T-helper 9 cell (primary cell): ENCODE measurements around the gene CDKAL1.

ENCODE experiments used
- DNase-seq: peaks from one replicate; pipeline ENCODE4 v3.0.0-alpha.2; 2020

CDKAL1 gene

GRCh38 chr6:20847904-20848303 lies 313.6 kb downstream of the CDKAL1 start:
- no peak for DNase-seq

DNA sequence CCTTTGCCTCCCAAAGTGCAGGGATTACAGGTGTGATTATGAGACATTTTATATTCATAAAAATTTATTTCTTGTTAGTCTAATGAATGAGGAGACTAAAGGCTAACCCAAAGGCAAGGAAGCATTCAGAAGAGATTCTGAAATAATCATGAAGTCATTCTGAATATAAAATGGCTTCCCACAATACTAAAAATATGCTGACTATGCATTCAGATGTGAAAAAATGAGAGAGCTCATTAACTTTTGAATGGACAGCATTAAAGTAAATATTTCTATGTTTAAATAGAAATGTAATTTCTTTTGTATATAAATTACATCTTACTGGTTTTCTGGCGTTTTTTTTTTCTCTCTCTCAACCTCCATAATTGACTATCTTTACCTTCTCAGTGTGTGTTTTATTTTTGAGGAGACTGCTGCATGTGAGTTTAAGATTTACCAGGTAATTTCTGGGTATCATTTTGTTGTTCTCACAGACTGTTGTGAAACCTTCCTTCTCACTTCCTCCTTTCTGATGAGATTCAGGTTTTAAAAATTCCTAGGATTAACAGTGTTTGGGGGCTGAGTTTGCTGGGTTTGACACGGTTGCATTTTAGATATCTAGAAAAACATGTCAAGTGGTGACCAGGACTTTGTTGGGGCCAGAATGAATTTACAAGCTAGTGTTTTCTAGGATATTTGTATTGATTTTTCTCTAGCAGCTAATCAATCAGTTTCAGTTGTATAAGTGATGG lies 316.6 kb downstream of the CDKAL1 start:
- DNase-seq = no peak

DNA sequence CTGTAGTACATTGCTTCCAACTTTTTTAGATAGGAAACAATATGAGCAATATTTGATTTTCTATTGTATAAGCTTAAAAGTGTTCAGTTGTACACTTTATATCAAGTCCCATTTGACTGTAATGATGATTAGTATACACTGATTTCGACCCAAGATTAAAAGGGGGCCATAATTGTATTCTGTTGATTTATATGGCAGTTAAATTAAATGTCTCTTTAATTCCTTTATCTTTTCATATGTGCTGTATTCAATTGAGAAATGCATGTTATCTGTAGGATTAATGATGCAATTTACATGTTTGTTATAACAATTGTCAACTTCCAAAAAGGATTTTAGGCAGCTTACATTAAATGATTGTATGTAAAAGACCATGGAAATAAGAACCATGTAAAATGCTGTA lies 317.5 kb downstream of the CDKAL1 start:
- no peak for DNase-seq

DNA sequence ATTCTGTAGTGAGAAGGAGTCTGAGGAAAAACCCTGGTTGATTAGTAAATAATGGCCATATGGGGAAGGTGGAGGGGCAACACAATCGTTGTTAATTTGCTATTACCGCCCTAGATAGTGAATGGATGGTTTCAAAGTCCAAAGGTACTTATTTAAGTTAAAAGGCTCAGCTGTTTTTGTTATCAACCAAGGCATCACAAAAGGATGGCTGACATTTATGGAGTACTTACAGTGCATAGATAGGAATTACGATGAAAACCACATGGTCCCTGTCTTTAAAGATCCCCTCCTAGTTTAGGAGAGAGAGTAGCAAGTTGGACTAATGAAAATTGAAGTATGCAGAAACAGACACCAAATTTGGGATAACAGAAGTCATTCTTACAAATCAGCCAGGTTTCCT lies 319.6 kb downstream of the CDKAL1 start:
- no peak for DNase-seq

DNA sequence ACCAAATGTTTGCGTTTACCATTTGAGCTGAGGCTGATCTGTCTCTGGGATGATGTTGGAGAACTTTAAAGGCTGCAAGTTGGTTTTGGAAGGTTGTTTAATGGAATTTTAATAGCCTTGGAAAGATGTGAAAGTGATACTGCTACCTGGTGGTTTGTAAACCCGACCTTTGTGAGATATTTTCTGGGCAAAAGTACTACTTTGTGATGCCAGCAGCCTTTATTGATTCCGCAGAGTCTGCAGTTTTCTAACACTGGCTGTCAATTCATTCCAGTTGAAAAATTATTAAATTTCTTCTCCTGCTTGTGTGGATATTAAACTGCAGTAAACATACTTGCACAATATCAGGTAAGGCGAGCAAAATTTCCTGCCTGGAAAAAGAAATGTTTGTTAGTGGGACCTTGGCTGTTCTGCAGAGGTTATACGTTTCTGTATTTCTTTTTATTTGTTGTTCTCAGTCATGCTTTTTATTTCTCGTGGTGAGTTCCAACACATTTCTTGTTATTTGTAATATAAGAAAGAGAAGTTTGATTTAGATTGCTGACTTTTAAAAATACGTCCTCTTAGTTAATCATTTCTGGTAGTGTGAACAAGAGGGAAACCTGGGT lies 322.5 kb downstream of the CDKAL1 start:
- DNase-seq = no peak

GRCh38 chr6:20861481-20861880 lies 327.2 kb downstream of the CDKAL1 start:
- DNase-seq = no peak

GRCh38 chr6:20866036-20866435 lies 331.8 kb downstream of the CDKAL1 start:
- DNase-seq = no peak

- no peak for DNase-seq
These were observed 332.9 kb downstream of the CDKAL1 start for GRCh38 chr6:20866935-20867703.

GRCh38 chr6:20868397-20869096 lies 334.3 kb downstream of the CDKAL1 start:
- DNase-seq = no peak

DNA sequence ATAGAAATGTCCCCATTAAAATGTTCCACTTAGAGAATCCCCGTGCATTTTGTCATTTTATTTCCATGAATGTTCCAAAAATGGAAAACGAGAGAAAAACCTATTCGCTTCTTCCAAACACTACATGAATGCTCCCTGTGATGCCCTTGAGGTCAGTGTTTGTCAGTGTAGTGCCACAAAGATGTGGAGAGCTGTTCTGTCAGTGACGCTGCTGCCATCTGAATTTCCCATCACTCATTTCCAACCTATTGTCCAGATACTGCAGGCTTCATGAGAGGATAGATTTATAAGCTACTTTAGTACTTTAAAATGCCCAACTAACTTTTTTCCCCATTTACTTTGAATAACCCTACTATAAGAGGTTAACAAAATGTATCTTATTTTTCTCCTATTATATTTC lies 335.8 kb downstream of the CDKAL1 start:
- no peak for DNase-seq

DNA sequence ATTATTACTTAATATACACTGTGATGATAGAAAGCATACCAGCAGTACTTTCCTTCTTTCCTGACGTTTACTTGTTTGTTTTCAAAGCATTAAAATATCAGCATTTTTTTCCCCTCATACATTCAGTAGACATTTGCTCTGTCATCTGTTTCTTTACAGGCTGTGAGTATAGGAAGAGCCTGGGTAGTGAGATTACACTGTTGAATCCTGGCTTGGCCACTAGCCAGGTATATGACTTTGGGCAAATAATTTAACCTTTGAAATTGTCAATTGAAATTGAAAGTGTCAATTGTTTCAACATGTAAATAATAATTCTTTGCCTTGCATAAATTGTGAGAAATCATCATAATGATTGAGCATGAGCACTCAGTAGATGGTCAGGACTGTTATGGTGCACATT lies 336.2 kb downstream of the CDKAL1 start:
- DNase-seq = no peak

DNA sequence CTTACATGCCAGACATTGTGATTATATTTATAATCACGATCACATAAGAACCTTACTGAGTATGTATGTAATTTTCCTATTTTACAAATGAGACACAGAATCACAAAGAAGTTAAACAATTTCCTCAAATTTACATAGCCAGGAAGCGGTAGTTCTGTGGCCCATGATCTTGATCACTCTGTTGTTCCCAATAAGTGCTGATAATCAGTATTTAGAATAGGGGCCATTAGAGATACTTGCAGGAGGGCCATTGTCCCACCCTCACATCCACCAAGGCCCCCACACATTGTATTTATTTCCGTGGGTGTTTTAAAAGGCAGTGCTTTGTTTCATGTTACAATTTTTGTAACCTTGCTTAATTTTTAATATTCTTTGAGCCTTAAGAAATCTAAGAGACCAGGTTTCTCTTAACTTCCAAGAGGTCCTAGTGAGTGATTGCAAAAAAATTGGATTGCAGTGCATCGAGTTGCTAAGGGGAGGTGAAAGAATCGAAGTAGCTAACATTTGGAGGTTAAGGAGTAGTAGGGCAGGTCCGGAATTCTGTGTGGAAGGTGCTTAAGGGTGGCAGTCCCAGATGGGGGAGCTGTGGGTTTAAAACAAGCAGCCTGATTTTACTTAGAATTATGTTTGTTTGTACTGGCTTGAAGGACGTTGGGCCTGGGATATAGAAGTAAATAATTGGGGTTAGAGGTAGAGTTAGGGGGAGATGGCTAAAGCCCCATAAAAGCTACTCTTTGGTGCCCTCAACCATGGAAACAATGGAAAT lies 339.4 kb downstream of the CDKAL1 start:
- DNase-seq = no peak

GRCh38 chr6:20875369-20875963 lies 341.2 kb downstream of the CDKAL1 start:
- DNase-seq = no peak

- DNase-seq = no peak
These were observed 341.8 kb downstream of the CDKAL1 start for GRCh38 chr6:20876036-20876435.

- DNase-seq = no peak
These were observed 342.3 kb downstream of the CDKAL1 start for GRCh38 chr6:20876561-20876960.

DNA sequence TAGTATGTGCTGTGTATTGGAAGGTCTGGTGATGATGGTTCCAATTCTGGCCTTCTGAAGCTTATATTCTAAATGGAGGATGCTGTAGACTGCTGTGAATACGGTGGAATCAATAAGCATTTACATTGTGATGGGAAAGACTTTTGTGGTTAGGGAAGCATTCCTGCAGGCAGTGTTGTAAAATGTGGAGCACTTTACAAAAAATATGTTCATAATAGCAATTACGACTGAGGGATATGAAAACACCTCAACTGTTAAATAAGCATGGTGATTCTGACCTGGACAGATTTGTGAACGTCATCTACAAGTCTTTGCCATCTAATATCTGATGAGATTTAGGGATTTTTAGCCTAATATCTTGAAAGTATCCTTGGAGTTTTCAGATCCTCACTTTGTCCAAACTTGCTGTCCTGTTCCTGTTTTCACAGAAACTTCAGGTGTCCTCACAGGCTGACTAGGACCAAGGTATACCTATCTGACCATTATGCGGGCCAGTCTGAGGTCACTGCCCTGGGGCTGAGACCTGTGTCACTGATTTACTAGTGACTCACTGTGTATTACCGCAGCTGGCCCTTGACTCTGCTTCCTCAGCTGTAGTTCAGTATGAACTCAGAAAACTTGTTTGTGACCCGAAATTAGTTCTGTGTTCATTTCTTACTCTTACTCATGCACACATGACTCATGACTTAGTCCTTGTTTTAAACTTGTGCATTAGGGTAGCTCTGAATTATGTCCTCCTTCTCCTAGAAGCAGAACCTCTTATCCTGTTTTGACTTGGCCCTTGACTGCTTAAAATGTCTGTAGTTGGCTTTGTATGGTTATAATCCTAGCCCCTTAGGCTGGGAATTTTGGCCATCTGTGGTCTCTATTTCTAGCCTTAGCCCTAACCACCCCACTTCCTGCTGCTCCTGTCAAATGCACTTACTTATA lies 343.0 kb downstream of the CDKAL1 start:
- DNase-seq = no peak

- no peak for DNase-seq
These were observed 344.9 kb downstream of the CDKAL1 start for GRCh38 chr6:20879121-20879520.

DNA sequence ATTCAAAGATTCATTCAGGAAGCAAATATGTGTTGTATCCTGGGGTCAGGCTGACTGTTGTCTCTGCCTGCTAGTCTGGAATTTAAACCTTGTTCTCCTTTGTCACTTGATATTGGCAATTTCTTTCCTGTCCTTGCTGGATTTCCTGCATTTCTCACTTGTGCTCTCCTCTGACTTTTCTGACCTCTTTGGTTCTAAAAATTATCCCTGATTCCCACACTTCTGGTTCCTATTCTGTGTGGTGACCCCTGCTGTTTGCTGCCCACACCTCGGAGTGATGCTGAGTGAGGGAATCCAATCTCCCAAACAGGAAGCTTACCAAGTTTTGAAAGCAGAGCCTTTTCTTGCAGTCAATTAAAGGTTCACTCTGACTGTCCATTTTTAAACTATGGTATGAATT lies 345.3 kb downstream of the CDKAL1 start:
- DNase-seq = no peak

DNA sequence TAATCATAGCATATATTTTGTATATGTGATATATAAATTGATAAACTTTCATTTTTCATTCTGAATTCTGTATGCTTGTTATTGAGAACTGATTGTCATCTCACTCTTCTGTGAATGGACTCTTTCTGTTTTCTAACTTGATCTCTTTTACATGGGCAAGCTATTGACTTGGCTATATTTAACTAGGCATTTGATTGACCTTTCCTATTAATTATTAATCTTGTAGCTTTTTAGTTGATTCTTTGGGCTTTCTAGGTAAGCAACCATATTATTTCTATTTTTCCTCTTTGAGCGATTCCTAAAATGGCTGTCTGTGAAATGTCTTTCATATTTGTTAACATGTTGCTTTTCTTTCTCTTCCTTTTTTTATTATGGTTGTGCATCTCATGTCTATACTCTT lies 347.1 kb downstream of the CDKAL1 start:
- DNase-seq = no peak

DNA sequence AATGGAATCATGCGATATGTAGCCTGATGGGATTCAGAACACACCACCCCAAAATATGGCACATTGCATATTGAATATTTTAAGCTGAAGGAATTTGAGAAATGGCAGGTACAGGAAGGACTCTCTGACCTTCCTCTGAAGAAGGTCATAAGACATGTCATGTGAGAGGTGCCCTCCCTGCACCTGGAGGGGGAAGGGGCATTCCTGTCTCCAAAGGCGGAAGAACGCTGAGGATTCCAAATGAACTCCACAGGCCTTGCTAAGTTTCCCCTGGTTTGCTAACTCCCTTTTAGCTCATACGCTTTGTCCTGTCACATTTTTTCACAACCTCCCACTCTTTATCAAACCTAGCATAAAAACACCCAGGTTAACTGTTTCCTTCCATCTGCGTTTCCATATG lies 347.8 kb downstream of the CDKAL1 start:
- DNase-seq = no peak

- no peak for DNase-seq
These were observed 350.8 kb downstream of the CDKAL1 start for GRCh38 chr6:20885076-20885475.
